ENCODE results near the gene MARK2. TPM values are rescaled to one million over a fixed set of nuclear protein-coding genes. Genes with fewer than 3 reads are reported as not detected.

MARK2 gene
- total RNA-seq, 2 donors from 2014 or later, result 32.2 to 33.9 TPM

- Histone ChIP-seq H3K36me3 (replicated peaks in 1 of 2; ENCODE audit: insufficient read depth in 1 of 2, low read depth in 2 of 2) (no peaks in the 10 kb centered on the region), H3K27ac (peak overlapping the region in 3 of 4 donors; percentile 58 to 76 (median 75)), H3K9me3 (no peaks in the 10 kb centered on the region), H3K27me3 (no peaks in the 10 kb centered on the region), H3K4me3 (no peak overlapping the region), H3K4me1 (peaks cover 83% of the 10 kb centered on the region)
- ATAC-seq, result no peak
- DNase-seq, result peak in 2 of 4 donors; percentile 41
- WGBS, 2 donors, result 23 to 37% methylated on average over 6 to 7 of the region's 7 CpGs
- no peak for TF ChIP-seq CTCF (IDR thresholded peaks at IDR 0.05)
- intact Hi-C loops (cut with DNase I), result no loop called here
Measured at GRCh38 chr11:63869171-63869591, 30.3 kb downstream of the MARK2 start.

GRCh38 chr11:63869683-63870082 is 30.8 kb downstream of the MARK2 start:
- peak overlapping the region in 3 of 4 donors; percentile 58 to 76 (median 75) for H3K27ac ChIP-seq
- no peak for TF ChIP-seq POLR2A (IDR thresholded peaks at IDR 0.05)
- TF ChIP-seq CTCF (IDR thresholded peaks at IDR 0.05), result no peak
- H3K36me3 ChIP-seq (replicated peaks in 1 of 2; ENCODE audit: insufficient read depth in 1 of 2, low read depth in 2 of 2), result no peaks in the 10 kb centered on the region
- H3K4me1 ChIP-seq, result peaks cover 88% of the 10 kb centered on the region
- no peaks in the 10 kb centered on the region for H3K9me3 ChIP-seq
- H3K27me3 ChIP-seq, result no peaks in the 10 kb centered on the region
- intact Hi-C loops (cut with DNase I), result no loop called here
- WGBS, 2 donors, result 63 to 78% methylated on average over 7 to 8 of the region's 8 CpGs
- no peak for ATAC-seq
- H3K4me3 ChIP-seq, result no peak overlapping the region
- DNase-seq, result peak in 1 of 4 donors; percentile 37

GRCh38 chr11:63870351-63871140 is 31.6 kb downstream of the MARK2 start:
- ATAC-seq (no peak), DNase-seq (no peak)
- WGBS, 2 donors, result 67 to 68% methylated on average over 10 to 14 of the region's 14 CpGs
- H3K9me3 ChIP-seq, result no peaks in the 10 kb centered on the region
- peaks cover 89% of the 10 kb centered on the region for H3K4me1 ChIP-seq
- H3K36me3 ChIP-seq (replicated peaks in 1 of 2; ENCODE audit: insufficient read depth in 1 of 2, low read depth in 2 of 2), result no peaks in the 10 kb centered on the region
- intact Hi-C loops (cut with DNase I), result no loop called here
- H3K4me3 ChIP-seq, result no peak overlapping the region
- H3K27ac ChIP-seq, result peak overlapping the region; percentile 52 to 76 (median 66)
- no peaks in the 10 kb centered on the region for H3K27me3 ChIP-seq
- TF ChIP-seq POLR2A (IDR thresholded peaks at IDR 0.05), result no peak
- no peak for TF ChIP-seq CTCF (IDR thresholded peaks at IDR 0.05)

- ATAC-seq (peak; percentile 95), DNase-seq (peak; percentile 84 to 96 (median 91))
- 2 to 10% methylated on average over 11 of the region's 11 CpGs for WGBS, 2 donors
- H3K4me3 ChIP-seq, result no peak overlapping the region
- H3K27me3 ChIP-seq, result no peaks in the 10 kb centered on the region
- H3K9me3 ChIP-seq, result no peaks in the 10 kb centered on the region
- TF ChIP-seq CTCF (IDR thresholded peaks at IDR 0.05), result peak; percentile 32 to 93 (median 87)
- TF ChIP-seq POLR2A (IDR thresholded peaks at IDR 0.05), result peak in 2 of 3 donors; percentile 32 to 43
- intact Hi-C loops (cut with DNase I), result no loop called here
- no peaks in the 10 kb centered on the region for H3K36me3 ChIP-seq (replicated peaks in 1 of 2; ENCODE audit: insufficient read depth in 1 of 2, low read depth in 2 of 2)
- peaks cover 87% of the 10 kb centered on the region for H3K4me1 ChIP-seq
- H3K27ac ChIP-seq, result peak overlapping the region; percentile 64 to 76 (median 72)
Measured at GRCh38 chr11:63871962-63872799, 33.3 kb downstream of the MARK2 start.

Data from body of pancreas (tissue), 4 donors.